ENCODE results near the gene TEAD1. TPM values are rescaled to one million over a fixed set of nuclear protein-coding genes. Genes with fewer than 3 reads are reported as not detected.

Gene TEAD1
- total and polyA plus RNA-seq, 10 of the 15 experiments (the other 5 are each of a cell fraction or from before 2014, with no cell fraction given) = 0.01 to 0.59 (median 0.04) TPM; not detected in 6

DNA sequence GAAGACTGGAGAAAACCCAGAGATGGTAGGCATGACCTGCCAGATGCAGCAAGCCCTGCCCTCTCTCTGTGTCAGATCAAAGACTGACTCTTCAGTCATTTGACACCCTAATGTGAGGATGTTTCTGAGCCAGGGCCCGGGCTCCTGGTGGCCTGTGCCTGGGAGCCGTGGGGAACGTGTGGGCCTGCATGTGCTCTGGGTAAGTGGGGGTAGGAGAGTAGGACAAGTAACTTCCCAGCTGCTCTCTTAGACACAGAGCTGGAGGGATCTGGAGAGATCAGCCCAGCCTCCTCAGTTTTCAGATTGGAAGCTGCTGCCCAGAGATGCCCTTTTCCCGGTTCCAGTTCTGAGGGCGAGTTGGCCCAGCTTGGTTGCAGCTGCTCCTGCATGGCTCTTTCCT lies 110.8 kb downstream of the TEAD1 start (continued):
- TF ChIP-seq, protein P1, sequence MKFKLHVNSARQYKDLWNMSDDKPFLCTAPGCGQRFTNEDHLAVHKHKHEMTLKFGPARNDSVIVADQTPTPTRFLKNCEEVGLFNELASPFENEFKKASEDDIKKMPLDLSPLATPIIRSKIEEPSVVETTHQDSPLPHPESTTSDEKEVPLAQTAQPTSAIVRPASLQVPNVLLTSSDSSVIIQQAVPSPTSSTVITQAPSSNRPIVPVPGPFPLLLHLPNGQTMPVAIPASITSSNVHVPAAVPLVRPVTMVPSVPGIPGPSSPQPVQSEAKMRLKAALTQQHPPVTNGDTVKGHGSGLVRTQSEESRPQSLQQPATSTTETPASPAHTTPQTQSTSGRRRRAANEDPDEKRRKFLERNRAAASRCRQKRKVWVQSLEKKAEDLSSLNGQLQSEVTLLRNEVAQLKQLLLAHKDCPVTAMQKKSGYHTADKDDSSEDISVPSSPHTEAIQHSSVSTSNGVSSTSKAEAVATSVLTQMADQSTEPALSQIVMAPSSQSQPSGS (IDR thresholded peaks at IDR 0.05; ENCODE audit: low read length) = no peak
- TF ChIP-seq, protein P2, sequence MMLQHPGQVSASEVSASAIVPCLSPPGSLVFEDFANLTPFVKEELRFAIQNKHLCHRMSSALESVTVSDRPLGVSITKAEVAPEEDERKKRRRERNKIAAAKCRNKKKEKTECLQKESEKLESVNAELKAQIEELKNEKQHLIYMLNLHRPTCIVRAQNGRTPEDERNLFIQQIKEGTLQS (IDR thresholded peaks at IDR 0.05; ENCODE audit: borderline replicate concordance, extremely low read depth, low read depth, low read length) = no peak
- TF ChIP-seq MXI1 (IDR thresholded peaks at IDR 0.05; ENCODE audit: low read depth, low read length) = no peak
- TF ChIP-seq ETV6 (conservative IDR thresholded peaks at IDR 0.05 in 1 of 2, IDR thresholded peaks at IDR 0.05 in 1 of 2; ENCODE audit: borderline replicate concordance in 1 of 2, low read depth in 1 of 2) = no peak

DNA sequence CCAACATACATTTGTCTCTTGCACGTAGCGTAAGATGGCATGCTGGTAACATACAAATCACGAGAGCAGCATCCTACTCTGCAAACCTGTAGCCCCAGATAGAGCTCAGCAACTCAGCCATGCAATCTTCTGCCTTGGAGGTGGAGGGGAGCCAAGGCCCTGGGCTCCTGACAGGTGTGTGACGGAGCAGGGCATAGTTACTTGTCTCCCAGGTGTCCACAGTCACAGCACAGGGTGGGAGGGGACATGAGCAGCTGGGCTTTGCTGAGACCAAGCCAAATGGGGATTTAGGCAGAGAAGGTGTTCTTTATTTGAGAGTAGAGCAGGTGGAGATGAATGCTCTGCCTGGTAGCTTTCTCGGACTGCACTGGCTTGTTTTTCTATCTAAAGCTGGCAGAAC lies 111.7 kb downstream of the TEAD1 start:
- Histone ChIP-seq H3K27me3 (replicated peaks in 1 of 2; ENCODE audit: control insufficient read depth in 2 of 2, insufficient read depth in 2 of 2, low read length in 1 of 2) (no peaks in the 10 kb centered on the region; a peak in 2 of 4 replicates), H3K27ac (ENCODE audit: control insufficient read depth, insufficient read depth) (no peak overlapping the region), H3K4me3 (no peak overlapping the region), H3K36me3 (ENCODE audit: control insufficient read depth in 2 of 2, insufficient read depth in 2 of 2, low read length in 1 of 2) (no peaks in the 10 kb centered on the region), H3K79me2 (ENCODE audit: control insufficient read depth, insufficient read depth, low read length) (no peaks in the 10 kb centered on the region), H3K9me3 (replicated peaks; ENCODE audit: control insufficient read depth, insufficient read depth, low read length) (no peaks in the 10 kb centered on the region), H3K4me1 (ENCODE audit: control insufficient read depth, insufficient read depth, low read length) (no peaks in the 10 kb centered on the region), H2AFZ (ENCODE audit: control insufficient read depth, low read depth, low read length) (no peak overlapping the region), H3K4me2 (ENCODE audit: control insufficient read depth, insufficient read depth) (no peak overlapping the region), H3K9ac (ENCODE audit: control insufficient read depth, insufficient read depth, low read length) (no peak overlapping the region), H4K20me1 (ENCODE audit: control insufficient read depth, insufficient read depth) (no peaks in the 10 kb centered on the region)
- intact Hi-C loops (cut with micrococcal nuclease; ENCODE audit: unreplicated experiment) (no loop called here), in situ Hi-C loops (cut with MboI) (no loop called here)
- ChIA-PET SMC1A (ENCODE audit: uncharacterized antibody, unreplicated experiment) (no interaction called here), CTCF (no interaction called here), POLR2A (no interaction called here), RAD21 (ENCODE audit: unreplicated experiment) (no interaction called here)
- no peak for DNase-seq (ENCODE audit: low read depth, low spot score)
- WGBS (ENCODE audit: insufficient coverage, insufficient replicate concordance, low lambda C conversion rate, missing lambda C conversion rate) = 37% methylated on average over 5 of the region's 5 CpGs
- TF ChIP-seq CBX3 (IDR thresholded peaks at IDR 0.05; ENCODE audit: borderline replicate concordance, low read depth) (no peak), CBX5 (IDR thresholded peaks at IDR 0.05; ENCODE audit: low read depth) (no peak), NFYB (IDR thresholded peaks at IDR 0.05; ENCODE audit: insufficient read depth, low read depth, low read length) (no peak)
- FAIRE-seq = no peak
- no TSS peak for BruUV-seq (replicated peaks)
- ATAC-seq = no peak
